Muscle layer of colon (tissue), 2 donors: ENCODE data around the gene PID1.
"Not testable (repeated sequence)": the region's sequence is repeated elsewhere in the genome, so short reads cannot be mapped to it uniquely, and the experiment has no call there.

Experiments used
- H3K27ac ChIP-seq: one replicate; pipeline ENCODE4 v1.7.0; 2013; ENCODE audit warnings: low read depth, mild to moderate bottlenecking, low read length, moderate library complexity
- H3K27me3 ChIP-seq, 2 donors: one replicate each; pipeline ENCODE4 v1.7.0; 2013; ENCODE audit warnings: low read length in 2 of 2, mild to moderate bottlenecking in 2 of 2; ENCODE audit not compliant: insufficient read depth in 2 of 2, control insufficient read depth in 1 of 2
- H3K36me3 ChIP-seq: one replicate; pipeline ENCODE4 v1.7.0; 2013; ENCODE audit warnings: mild to moderate bottlenecking, low read length; ENCODE audit not compliant: insufficient read depth
- H3K4me1 ChIP-seq: one replicate; pipeline ENCODE4 v1.7.0; 2013; ENCODE audit warnings: mild to moderate bottlenecking, low read length; ENCODE audit not compliant: insufficient read depth
- H3K4me3 ChIP-seq, 2 donors: one replicate each; pipeline ENCODE4 v1.7.0; 2013; ENCODE audit warnings: low read length in 2 of 2, low read depth in 1 of 2, mild to moderate bottlenecking in 1 of 2, moderate library complexity in 1 of 2
- H3K9ac ChIP-seq: one replicate; pipeline ENCODE4 v1.7.0; 2013; ENCODE audit warnings: low read length
- H3K9me3 ChIP-seq: one replicate; pipeline ENCODE4 v1.7.0; 2013; ENCODE audit warnings: mild to moderate bottlenecking, low read length
- donor health status: abdominal sarcoma.
- donor health status: Adenocarcinoma of cecum.

The PID1 gene

GRCh38 chr2:229088517-229088913 is 182.6 kb downstream of the PID1 start:
- H3K4me1 ChIP-seq = peaks cover 8% of the 10 kb centered on the region
- H3K9ac ChIP-seq = no peak overlapping the region
- no peaks in the 10 kb centered on the region for H3K36me3 ChIP-seq
- H3K4me3 ChIP-seq = no peak overlapping the region
- no peaks in the 10 kb centered on the region for H3K27me3 ChIP-seq
- H3K9me3 ChIP-seq = no peaks in the 10 kb centered on the region
- H3K27ac ChIP-seq = no peak overlapping the region

- H3K27ac ChIP-seq = no peak overlapping the region
Measured at GRCh38 chr2:229087843-229088516, 183.1 kb downstream of the PID1 start.

GRCh38 chr2:229087267-229087666 is 183.8 kb downstream of the PID1 start:
- Histone ChIP-seq H3K27ac (no peak overlapping the region), H3K9ac (no peak overlapping the region), H3K4me1 (peaks cover 8% of the 10 kb centered on the region), H3K27me3 (no peaks in the 10 kb centered on the region), H3K4me3 (no peak overlapping the region), H3K36me3 (no peaks in the 10 kb centered on the region), H3K9me3 (no peaks in the 10 kb centered on the region)

More at GRCh38 chr2:229087843-229088516, 183.1 kb downstream of the PID1 start:
- Histone ChIP-seq H3K4me1 (peaks cover 8% of the 10 kb centered on the region), H3K27me3 (no peaks in the 10 kb centered on the region), H3K9ac (no peak overlapping the region), H3K4me3 (no peak overlapping the region), H3K36me3 (no peaks in the 10 kb centered on the region), H3K9me3 (no peaks in the 10 kb centered on the region)

DNA sequence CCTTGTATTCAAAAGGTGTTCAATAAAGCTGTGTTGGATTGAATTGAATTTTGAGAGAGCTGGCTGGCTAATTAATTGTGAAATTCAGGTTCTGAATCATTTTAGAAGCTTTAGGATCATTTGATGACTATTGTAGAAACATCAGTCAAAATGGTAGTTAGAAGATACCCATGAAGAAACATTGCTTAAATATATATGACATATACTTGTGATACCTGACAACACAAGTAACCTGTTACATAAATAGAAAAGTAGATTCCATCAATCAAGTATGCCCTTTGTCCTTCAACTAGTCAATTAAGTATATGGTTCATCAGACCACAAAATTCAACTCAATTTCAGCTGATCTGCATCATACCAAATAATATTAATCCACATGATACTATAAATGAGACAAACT is 185.6 kb downstream of the PID1 start:
- Histone ChIP-seq H3K27me3 (no peaks in the 10 kb centered on the region), H3K36me3 (no peaks in the 10 kb centered on the region), H3K27ac (no peak overlapping the region), H3K9ac (no peak overlapping the region), H3K4me1 (peaks cover 8% of the 10 kb centered on the region), H3K4me3 (no peak overlapping the region), H3K9me3 (no peaks in the 10 kb centered on the region)

GRCh38 chr2:229084447-229084846 is 186.6 kb downstream of the PID1 start:
- Histone ChIP-seq H3K9ac (no peak overlapping the region), H3K9me3 (no peaks in the 10 kb centered on the region), H3K36me3 (no peaks in the 10 kb centered on the region), H3K27me3 (no peaks in the 10 kb centered on the region), H3K4me1 (peaks cover 8% of the 10 kb centered on the region), H3K27ac (no peak overlapping the region), H3K4me3 (no peak overlapping the region)

DNA sequence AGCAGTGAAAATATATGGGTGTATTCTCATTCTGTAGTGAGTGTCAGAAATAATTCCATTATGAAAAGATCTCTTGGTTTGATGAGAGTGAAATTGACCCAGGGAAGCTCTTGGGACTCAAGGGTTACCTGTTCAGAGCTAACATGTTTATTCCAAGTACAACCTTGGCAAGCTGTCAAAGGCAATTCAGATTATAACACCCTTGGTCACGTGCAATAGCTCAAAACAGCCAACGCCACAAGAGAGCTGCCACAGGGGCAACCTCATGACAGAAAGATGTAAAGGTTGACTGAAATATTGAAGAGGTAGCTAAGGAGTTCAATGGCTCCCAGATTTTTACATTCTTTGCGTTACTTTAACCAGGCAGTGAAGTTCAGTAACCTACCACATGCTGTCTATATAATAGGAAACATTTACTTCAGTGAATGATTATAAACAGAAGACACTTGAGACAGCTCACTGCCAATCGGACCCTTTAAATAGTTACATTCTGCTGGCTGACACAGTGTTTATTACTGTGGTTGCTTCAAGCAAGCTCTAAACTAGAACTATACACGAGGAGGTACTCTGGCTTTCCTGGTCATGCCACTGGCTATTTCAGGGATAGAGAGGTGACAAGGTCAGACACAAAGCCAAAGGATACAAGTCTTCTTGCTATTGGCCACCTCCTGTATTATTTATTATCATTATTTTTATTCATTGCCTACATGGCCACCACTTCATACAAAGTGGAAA is 187.3 kb downstream of the PID1 start:
- no peaks in the 10 kb centered on the region for H3K27me3 ChIP-seq
- H3K4me1 ChIP-seq = peaks cover 8% of the 10 kb centered on the region
- H3K9ac ChIP-seq = no peak overlapping the region
- H3K27ac ChIP-seq = no peak overlapping the region
- no peaks in the 10 kb centered on the region for H3K9me3 ChIP-seq
- no peak overlapping the region for H3K4me3 ChIP-seq
- no peaks in the 10 kb centered on the region for H3K36me3 ChIP-seq

DNA sequence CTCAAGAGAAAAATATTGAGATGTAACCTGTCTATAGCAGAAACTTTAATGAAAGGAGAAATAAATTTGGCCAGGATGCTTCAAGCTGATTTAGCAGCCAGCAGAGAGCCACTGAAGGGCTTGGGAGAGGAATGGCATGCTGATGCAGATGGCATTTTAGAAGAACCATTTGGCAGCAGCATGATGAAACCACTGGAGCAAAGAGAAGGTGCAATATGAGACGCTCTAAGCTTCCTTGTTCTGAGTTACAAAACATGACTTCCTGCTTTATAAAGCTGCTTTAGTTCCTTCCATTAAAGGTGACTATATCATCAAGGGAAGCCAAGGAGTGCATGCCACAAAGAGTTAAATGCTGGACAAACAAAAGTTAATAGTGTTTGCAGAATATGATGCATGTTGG is 189.7 kb downstream of the PID1 start:
- H3K27ac ChIP-seq = no peak overlapping the region

DNA sequence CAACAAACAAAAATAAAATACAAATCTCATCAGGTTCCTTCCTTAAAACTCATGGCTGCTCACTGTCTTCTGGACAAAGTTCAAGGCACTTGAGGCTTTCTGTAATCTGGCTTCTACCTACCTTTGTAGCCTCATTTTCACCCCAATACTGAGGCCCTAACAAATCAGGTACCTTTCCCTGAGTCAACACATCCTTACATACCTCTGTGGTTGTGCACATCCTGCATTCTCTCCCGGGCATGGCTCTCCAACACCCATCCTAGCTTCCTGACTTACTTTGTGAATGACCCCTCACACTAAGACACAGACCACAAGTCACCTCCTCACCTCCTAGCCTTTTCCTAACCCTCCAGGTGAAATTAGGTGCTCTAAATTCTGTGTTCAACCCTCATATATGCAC is 190.9 kb downstream of the PID1 start:
- H3K27ac ChIP-seq = no peak overlapping the region
- H3K27me3 ChIP-seq = no peaks in the 10 kb centered on the region
- H3K4me1 ChIP-seq = no peaks in the 10 kb centered on the region
- no peak overlapping the region for H3K9ac ChIP-seq
- no peak overlapping the region for H3K4me3 ChIP-seq
- no peaks in the 10 kb centered on the region for H3K36me3 ChIP-seq
- no peaks in the 10 kb centered on the region for H3K9me3 ChIP-seq

More for the DNA sequence above, 189.7 kb downstream of the PID1 start:
- Histone ChIP-seq H3K9ac (no peak overlapping the region), H3K4me1 (no peaks in the 10 kb centered on the region), H3K27me3 (no peaks in the 10 kb centered on the region), H3K4me3 (no peak overlapping the region), H3K9me3 (no peaks in the 10 kb centered on the region), H3K36me3 (no peaks in the 10 kb centered on the region)

GRCh38 chr2:229076886-229077285 is 194.2 kb downstream of the PID1 start:
- H3K9me3 ChIP-seq, H3K9ac ChIP-seq, H3K4me3 ChIP-seq, H3K27me3 ChIP-seq, H3K27ac ChIP-seq, H3K36me3 ChIP-seq, H3K4me1 ChIP-seq: not testable (repeated sequence)

- H3K27ac ChIP-seq = no peak overlapping the region
Measured at GRCh38 chr2:229073935-229074334, 197.2 kb downstream of the PID1 start.

GRCh38 chr2:229071292-229071976 is 199.7 kb downstream of the PID1 start:
- H3K9me3 ChIP-seq = no peaks in the 10 kb centered on the region
- no peaks in the 10 kb centered on the region for H3K36me3 ChIP-seq
- no peak overlapping the region for H3K4me3 ChIP-seq
- no peaks in the 10 kb centered on the region for H3K4me1 ChIP-seq
- no peak overlapping the region for H3K27ac ChIP-seq
- no peak overlapping the region for H3K9ac ChIP-seq
- no peaks in the 10 kb centered on the region for H3K27me3 ChIP-seq

More at GRCh38 chr2:229073935-229074334, 197.2 kb downstream of the PID1 start:
- Histone ChIP-seq H3K4me3 (no peak overlapping the region), H3K27me3 (no peaks in the 10 kb centered on the region), H3K9me3 (no peaks in the 10 kb centered on the region), H3K9ac (no peak overlapping the region), H3K36me3 (no peaks in the 10 kb centered on the region), H3K4me1 (no peaks in the 10 kb centered on the region)
